ENCODE results near the gene DPYD.

The DPYD gene

GRCh38 chr1:97791251-97791650 is 129.6 kb downstream of the DPYD start:
- no peak for DNase-seq

GRCh38 chr1:97787231-97787630 is 133.6 kb downstream of the DPYD start:
- DNase-seq: no peak

GRCh38 chr1:97784661-97785060 is 136.2 kb downstream of the DPYD start:
- DNase-seq: no peak

- no peak for DNase-seq
Observed at GRCh38 chr1:97783751-97784150, 137.1 kb downstream of the DPYD start.

- DNase-seq: no peak
Observed at GRCh38 chr1:97781762-97782337, 139.0 kb downstream of the DPYD start.

GRCh38 chr1:97780884-97781283 is 139.9 kb downstream of the DPYD start:
- no peak for DNase-seq

GRCh38 chr1:97778718-97779117 is 142.1 kb downstream of the DPYD start:
- no peak for DNase-seq

GRCh38 chr1:97770376-97770775 is 150.5 kb downstream of the DPYD start:
- DNase-seq: no peak

GRCh38 chr1:97767381-97767780 is 153.5 kb downstream of the DPYD start:
- DNase-seq: no peak

- no peak for DNase-seq
Observed at GRCh38 chr1:97764991-97765390, 155.8 kb downstream of the DPYD start.

GRCh38 chr1:97761637-97762036 is 159.2 kb downstream of the DPYD start:
- DNase-seq: no peak

- no peak for DNase-seq
Observed at GRCh38 chr1:97759078-97759477, 161.8 kb downstream of the DPYD start.

- no peak for DNase-seq
Observed at GRCh38 chr1:97758541-97759057, 162.2 kb downstream of the DPYD start.

GRCh38 chr1:97745912-97746311 is 174.9 kb downstream of the DPYD start:
- DNase-seq: no peak

- DNase-seq: no peak
Observed at GRCh38 chr1:97744977-97745376, 175.9 kb downstream of the DPYD start.

GRCh38 chr1:97743129-97743528 is 177.7 kb downstream of the DPYD start:
- DNase-seq: no peak

- no peak for DNase-seq
Observed at GRCh38 chr1:97740891-97741290, 179.9 kb downstream of the DPYD start.

- no peak for DNase-seq
Observed at GRCh38 chr1:97739596-97740103, 181.2 kb downstream of the DPYD start.

GRCh38 chr1:97738270-97738669 is 182.6 kb downstream of the DPYD start:
- no peak for DNase-seq

- no peak for DNase-seq
Observed at GRCh38 chr1:97730271-97730670, 190.6 kb downstream of the DPYD start.

GRCh38 chr1:97728436-97728835 is 192.4 kb downstream of the DPYD start:
- DNase-seq: no peak

GRCh38 chr1:97727029-97727428 is 193.8 kb downstream of the DPYD start:
- no peak for DNase-seq

- DNase-seq: no peak
Observed at GRCh38 chr1:97726386-97726785, 194.4 kb downstream of the DPYD start.

- DNase-seq: no peak
Observed at GRCh38 chr1:97721221-97721620, 199.6 kb downstream of the DPYD start.
